ENCODE data around the gene CSRP1. TPM values are rescaled to one million over a fixed set of nuclear protein-coding genes. Genes with fewer than 3 reads are reported as not detected.

CSRP1 gene
- total RNA-seq, 2 donors from 2014 or later, result 16.1 to 17.7 TPM

DNA sequence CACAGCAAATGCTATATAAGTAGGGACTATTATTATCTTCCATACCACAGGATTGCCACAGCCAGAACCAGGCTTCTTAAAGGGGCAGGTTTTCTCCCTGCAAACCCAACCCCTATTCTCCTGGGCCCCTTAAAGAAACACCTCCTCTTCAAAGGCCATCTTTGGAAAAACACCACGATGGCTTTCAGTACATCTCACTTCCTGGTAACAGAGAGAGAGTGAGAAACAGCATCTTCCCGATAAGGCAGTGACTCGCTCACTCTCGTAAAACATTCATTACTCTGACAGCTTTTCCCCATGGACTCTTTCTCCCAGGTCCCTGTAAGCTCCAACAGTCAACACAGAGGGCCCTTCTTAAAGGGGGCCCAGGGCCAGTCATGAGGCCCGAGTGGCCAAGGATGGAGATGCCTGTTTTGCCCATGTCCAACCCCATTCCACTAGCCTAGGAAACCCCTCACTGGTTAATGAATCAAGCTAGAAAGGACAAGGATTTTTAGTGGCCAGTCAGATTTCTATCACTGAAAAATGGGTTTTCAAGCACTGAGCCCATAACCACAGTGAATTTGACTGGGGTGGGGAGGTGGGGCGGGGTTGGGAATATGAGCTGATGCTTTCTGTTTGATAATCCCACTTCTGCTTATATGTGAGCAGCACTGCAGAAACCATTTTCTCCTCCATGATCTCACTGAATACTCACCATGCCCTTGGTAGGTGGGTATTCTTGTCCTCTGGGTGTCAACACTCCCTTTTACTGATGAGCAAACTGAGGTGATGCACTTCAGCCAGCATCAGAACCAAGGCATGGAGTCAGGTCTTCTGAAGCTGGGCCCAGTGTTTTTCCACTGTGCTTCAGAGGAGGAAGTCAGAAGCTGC, 28.4 kb upstream of the CSRP1 start:
- peaks cover 13% of the 10 kb centered on the region for H3K4me1 Mint-ChIP-seq
- H3K4me1 ChIP-seq (ENCODE audit: control insufficient read depth, insufficient read depth, low read length), result no peaks in the 10 kb centered on the region

DNA sequence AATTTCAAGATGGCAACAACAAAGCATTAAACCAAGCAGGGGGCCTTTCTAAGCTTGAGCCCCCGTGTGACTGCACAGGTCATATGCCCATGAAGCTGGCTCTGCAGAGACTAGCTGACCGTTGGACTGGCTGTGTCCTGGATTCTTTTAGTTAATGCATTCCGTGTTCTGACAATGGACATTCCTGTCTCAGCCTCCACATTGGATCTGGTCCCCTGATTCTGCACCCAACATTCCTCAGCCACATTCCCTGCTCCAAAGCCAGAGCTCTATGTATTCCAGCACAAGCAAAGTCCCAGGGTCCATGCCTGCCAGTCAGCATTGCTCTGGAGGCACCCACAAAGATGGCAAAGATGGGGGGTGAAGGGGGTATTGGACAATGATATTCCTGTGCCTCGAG, 26.9 kb upstream of the CSRP1 start:
- Histone ChIP-seq H3K4me3 (ENCODE audit: low read length) (no peak overlapping the region), H3K4me1 (ENCODE audit: control insufficient read depth, insufficient read depth, low read length) (no peaks in the 10 kb centered on the region), H3K9me3 (ENCODE audit: control insufficient read depth, low read length) (no peaks in the 10 kb centered on the region), H3K36me3 (ENCODE audit: control insufficient read depth, insufficient read depth, low read length) (no peaks in the 10 kb centered on the region), H3K27ac (ENCODE audit: low read depth, low read length) (no peak overlapping the region), H3K27me3 (ENCODE audit: control insufficient read depth, insufficient read depth, low read length, poor library complexity, severe bottlenecking) (peaks cover 36% of the 10 kb centered on the region), H3K9ac (ENCODE audit: extremely low read depth, low read length, poor library complexity, severe bottlenecking) (no peak overlapping the region)
- WGBS, 2 experiments (ENCODE audit: insufficient coverage in 1 of 2, insufficient read length in 1 of 2), result 77 to 90% methylated on average over 4 of the region's 4 CpGs
- Mint-ChIP-seq H3K27ac (no peak overlapping the region), H3K36me3 (ENCODE audit: low read depth) (no peaks in the 10 kb centered on the region), H3K4me3 (no peak overlapping the region), H3K4me1 (peaks cover 12% of the 10 kb centered on the region), H3K9me3 (no peaks in the 10 kb centered on the region), H3K27me3 (ENCODE audit: insufficient read depth) (peaks cover 39% of the 10 kb centered on the region)
- no peak for DNase-seq
- TF ChIP-seq, protein P1, sequence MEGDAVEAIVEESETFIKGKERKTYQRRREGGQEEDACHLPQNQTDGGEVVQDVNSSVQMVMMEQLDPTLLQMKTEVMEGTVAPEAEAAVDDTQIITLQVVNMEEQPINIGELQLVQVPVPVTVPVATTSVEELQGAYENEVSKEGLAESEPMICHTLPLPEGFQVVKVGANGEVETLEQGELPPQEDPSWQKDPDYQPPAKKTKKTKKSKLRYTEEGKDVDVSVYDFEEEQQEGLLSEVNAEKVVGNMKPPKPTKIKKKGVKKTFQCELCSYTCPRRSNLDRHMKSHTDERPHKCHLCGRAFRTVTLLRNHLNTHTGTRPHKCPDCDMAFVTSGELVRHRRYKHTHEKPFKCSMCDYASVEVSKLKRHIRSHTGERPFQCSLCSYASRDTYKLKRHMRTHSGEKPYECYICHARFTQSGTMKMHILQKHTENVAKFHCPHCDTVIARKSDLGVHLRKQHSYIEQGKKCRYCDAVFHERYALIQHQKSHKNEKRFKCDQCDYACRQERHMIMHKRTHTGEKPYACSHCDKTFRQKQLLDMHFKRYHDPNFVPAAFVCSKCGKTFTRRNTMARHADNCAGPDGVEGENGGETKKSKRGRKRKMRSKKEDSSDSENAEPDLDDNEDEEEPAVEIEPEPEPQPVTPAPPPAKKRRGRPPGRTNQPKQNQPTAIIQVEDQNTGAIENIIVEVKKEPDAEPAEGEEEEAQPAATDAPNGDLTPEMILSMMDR (conservative IDR thresholded peaks at IDR 0.05), result no peak

More for the DNA sequence above, 28.4 kb upstream of the CSRP1 start:
- DNase-seq, result no peak
- H3K4me3 ChIP-seq (ENCODE audit: low read length), result no peak overlapping the region
- H3K9me3 ChIP-seq (ENCODE audit: control insufficient read depth, low read length), result no peaks in the 10 kb centered on the region
- WGBS, 2 experiments (ENCODE audit: insufficient coverage in 1 of 2, insufficient read length in 1 of 2), result 70 to 77% methylated on average over 4 to 6 of the region's 6 CpGs
- H3K27me3 ChIP-seq (ENCODE audit: control insufficient read depth, insufficient read depth, low read length, poor library complexity, severe bottlenecking), result peaks cover 36% of the 10 kb centered on the region
- Mint-ChIP-seq H3K9me3 (no peaks in the 10 kb centered on the region), H3K36me3 (ENCODE audit: low read depth) (no peaks in the 10 kb centered on the region), H3K27ac (no peak overlapping the region), H3K4me3 (no peak overlapping the region), H3K27me3 (ENCODE audit: insufficient read depth) (peaks cover 48% of the 10 kb centered on the region)
- TF ChIP-seq, protein P1 (conservative IDR thresholded peaks at IDR 0.05), result no peak
- no peak overlapping the region for H3K9ac ChIP-seq (ENCODE audit: extremely low read depth, low read length, poor library complexity, severe bottlenecking)
- no peak overlapping the region for H3K27ac ChIP-seq (ENCODE audit: low read depth, low read length)
- H3K36me3 ChIP-seq (ENCODE audit: control insufficient read depth, insufficient read depth, low read length), result no peaks in the 10 kb centered on the region

DNA sequence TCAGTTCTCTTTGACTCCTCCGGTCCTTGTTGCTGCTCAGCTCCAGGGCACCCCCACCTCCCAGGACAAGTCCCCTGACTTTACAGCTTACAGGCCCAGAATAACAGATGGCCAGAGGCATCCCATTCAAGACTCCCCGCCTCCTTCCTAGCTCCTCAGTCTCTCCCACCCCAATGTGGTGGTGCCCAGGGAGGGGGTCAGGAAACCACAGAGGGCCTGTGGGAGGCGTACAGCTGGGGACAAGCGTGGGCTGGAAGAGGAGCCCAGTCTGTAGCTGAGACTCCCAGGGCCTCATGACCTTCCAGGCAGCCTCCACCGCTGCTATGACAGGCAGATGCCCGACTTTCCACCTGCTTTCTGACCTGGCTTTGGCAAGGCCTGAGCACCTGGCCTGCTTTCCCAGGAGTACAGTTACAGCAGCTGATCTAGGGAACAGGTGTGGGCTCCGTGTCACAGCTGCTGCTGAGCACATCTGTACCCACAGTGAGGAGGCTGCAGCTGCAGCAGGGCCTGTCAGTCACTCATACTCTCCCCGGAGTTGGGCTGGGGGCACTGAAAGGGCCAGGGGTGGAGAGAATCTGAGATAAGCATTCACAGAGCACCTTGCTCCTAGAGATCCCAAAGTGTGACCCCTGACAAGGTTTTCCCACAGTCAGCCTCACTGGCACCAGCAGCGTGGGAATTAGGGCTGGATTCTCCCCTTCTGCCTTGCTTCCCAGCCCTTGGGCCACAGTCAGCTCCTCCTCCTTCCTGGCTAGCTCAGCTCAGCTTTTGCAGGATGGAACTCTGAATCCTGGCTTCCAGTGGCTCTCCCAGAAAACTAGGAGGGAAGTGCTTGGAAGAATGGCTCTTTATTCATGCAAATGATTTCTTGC, 24.9 kb upstream of the CSRP1 start:
- Histone ChIP-seq H3K4me1 (ENCODE audit: control insufficient read depth, insufficient read depth, low read length) (no peaks in the 10 kb centered on the region), H3K9me3 (ENCODE audit: control insufficient read depth, low read length) (no peaks in the 10 kb centered on the region), H3K4me3 (ENCODE audit: low read length) (no peak overlapping the region), H3K27me3 (ENCODE audit: control insufficient read depth, insufficient read depth, low read length, poor library complexity, severe bottlenecking) (peaks cover 19% of the 10 kb centered on the region), H3K9ac (ENCODE audit: extremely low read depth, low read length, poor library complexity, severe bottlenecking) (no peak overlapping the region), H3K36me3 (ENCODE audit: control insufficient read depth, insufficient read depth, low read length) (no peaks in the 10 kb centered on the region), H3K27ac (ENCODE audit: low read depth, low read length) (no peak overlapping the region)
- H3K27ac Mint-ChIP-seq, result no peak overlapping the region
- H3K27me3 Mint-ChIP-seq (ENCODE audit: insufficient read depth), result peaks cover 20% of the 10 kb centered on the region
- WGBS, 2 experiments (ENCODE audit: insufficient coverage in 1 of 2, insufficient read length in 1 of 2), result 83 to 85% methylated on average over 8 to 9 of the region's 9 CpGs
- H3K36me3 Mint-ChIP-seq (ENCODE audit: low read depth), result no peaks in the 10 kb centered on the region
- TF ChIP-seq, protein P1 (conservative IDR thresholded peaks at IDR 0.05), result no peak
- H3K4me3 Mint-ChIP-seq, result no peak overlapping the region
- H3K9me3 Mint-ChIP-seq, result no peaks in the 10 kb centered on the region
- no peak for DNase-seq
- H3K4me1 Mint-ChIP-seq, result peaks cover 5% of the 10 kb centered on the region
